Measurements from ENCODE around the gene ACKR2. TPM values are rescaled to one million over a fixed set of nuclear protein-coding genes. Genes with fewer than 3 reads are reported as not detected.
A peak's percentile ranks its signal among the peaks of the same experiment; 100 is the strongest.

Gene ACKR2
- total and polyA plus RNA-seq, 2 of the 13 experiments (the other 11 are each of a cell fraction or from before 2014, with no cell fraction given), result 1.1 to 1.9 TPM

- TF ChIP-seq YEATS4 (CRISPR knock-in tag; IDR thresholded peaks at IDR 0.05; ENCODE audit: borderline replicate concordance), result no peak
- TF ChIP-seq CREM (IDR thresholded peaks at IDR 0.05), result no peak
- TF ChIP-seq CREM (CRISPR knock-in tag; IDR thresholded peaks at IDR 0.05), result no peak
- TF ChIP-seq, protein P1, sequence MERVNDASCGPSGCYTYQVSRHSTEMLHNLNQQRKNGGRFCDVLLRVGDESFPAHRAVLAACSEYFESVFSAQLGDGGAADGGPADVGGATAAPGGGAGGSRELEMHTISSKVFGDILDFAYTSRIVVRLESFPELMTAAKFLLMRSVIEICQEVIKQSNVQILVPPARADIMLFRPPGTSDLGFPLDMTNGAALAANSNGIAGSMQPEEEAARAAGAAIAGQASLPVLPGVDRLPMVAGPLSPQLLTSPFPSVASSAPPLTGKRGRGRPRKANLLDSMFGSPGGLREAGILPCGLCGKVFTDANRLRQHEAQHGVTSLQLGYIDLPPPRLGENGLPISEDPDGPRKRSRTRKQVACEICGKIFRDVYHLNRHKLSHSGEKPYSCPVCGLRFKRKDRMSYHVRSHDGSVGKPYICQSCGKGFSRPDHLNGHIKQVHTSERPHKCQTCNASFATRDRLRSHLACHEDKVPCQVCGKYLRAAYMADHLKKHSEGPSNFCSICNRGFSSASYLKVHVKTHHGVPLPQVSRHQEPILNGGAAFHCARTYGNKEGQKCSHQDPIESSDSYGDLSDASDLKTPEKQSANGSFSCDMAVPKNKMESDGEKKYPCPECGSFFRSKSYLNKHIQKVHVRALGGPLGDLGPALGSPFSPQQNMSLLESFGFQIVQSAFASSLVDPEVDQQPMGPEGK (CRISPR knock-in tag; IDR thresholded peaks at IDR 0.05), result no peak
- no peak for TF ChIP-seq NFKBIZ (CRISPR knock-in tag; IDR thresholded peaks at IDR 0.05)
- no peak for TF ChIP-seq PLSCR1 (CRISPR knock-in tag; IDR thresholded peaks at IDR 0.05; ENCODE audit: borderline replicate concordance)
- TF ChIP-seq ZNF33A (CRISPR knock-in tag; IDR thresholded peaks at IDR 0.05; ENCODE audit: borderline replicate concordance), result no peak
- no peak for TF ChIP-seq KIAA2018 (CRISPR knock-in tag; IDR thresholded peaks at IDR 0.05; ENCODE audit: borderline replicate concordance)
- TF ChIP-seq POLR2G (IDR thresholded peaks at IDR 0.05; ENCODE audit: low read depth, low read length), result no peak
- TF ChIP-seq TEAD2 (CRISPR knock-in tag; IDR thresholded peaks at IDR 0.05), result no peak
- no peak for TF ChIP-seq SPEN (CRISPR knock-in tag; IDR thresholded peaks at IDR 0.05; ENCODE audit: low read depth)
- peak; percentile 41; the same call in 1 of the 2 replicates for TF ChIP-seq HIC2 (CRISPR knock-in tag; IDR thresholded peaks at IDR 0.05; ENCODE audit: low read depth)
- TF ChIP-seq EP300 (IDR thresholded peaks at IDR 0.05; ENCODE audit: low read depth in 2 of 2, low read length in 2 of 2), result no peak
- no peak for TF ChIP-seq EP300 (CRISPR knock-in tag; IDR thresholded peaks at IDR 0.05; ENCODE audit: borderline replicate concordance)
- TF ChIP-seq KLF11 (CRISPR knock-in tag; IDR thresholded peaks at IDR 0.05), result no peak
Observed at GRCh38 chr3:42819351-42819965, 10.2 kb downstream of the ACKR2 start (continued).
